B cell (primary cell): ENCODE data around the gene COBLL1.

Experiments
- EZH2 ChIP-seq: IDR thresholded peaks from 2 replicates; pipeline ENCODE4 v1.6.1; 2012; ENCODE audit warnings: borderline replicate concordance, low read depth, mild to moderate bottlenecking, moderate library complexity, low read length; ENCODE audit not compliant: insufficient read depth, poor library complexity, severe bottlenecking
- TF ChIP-seq, protein P1 (sequence below): fragments of 200-600 bp; IDR thresholded peaks from one replicate; pipeline ENCODE4 v1.8.0; 2022; ENCODE audit warnings: antibody characterized with exemption, mild to moderate bottlenecking

GRCh38 chr2:164794016-164794415 lies 47.6 kb downstream of the COBLL1 start:
- TF ChIP-seq, protein P1, sequence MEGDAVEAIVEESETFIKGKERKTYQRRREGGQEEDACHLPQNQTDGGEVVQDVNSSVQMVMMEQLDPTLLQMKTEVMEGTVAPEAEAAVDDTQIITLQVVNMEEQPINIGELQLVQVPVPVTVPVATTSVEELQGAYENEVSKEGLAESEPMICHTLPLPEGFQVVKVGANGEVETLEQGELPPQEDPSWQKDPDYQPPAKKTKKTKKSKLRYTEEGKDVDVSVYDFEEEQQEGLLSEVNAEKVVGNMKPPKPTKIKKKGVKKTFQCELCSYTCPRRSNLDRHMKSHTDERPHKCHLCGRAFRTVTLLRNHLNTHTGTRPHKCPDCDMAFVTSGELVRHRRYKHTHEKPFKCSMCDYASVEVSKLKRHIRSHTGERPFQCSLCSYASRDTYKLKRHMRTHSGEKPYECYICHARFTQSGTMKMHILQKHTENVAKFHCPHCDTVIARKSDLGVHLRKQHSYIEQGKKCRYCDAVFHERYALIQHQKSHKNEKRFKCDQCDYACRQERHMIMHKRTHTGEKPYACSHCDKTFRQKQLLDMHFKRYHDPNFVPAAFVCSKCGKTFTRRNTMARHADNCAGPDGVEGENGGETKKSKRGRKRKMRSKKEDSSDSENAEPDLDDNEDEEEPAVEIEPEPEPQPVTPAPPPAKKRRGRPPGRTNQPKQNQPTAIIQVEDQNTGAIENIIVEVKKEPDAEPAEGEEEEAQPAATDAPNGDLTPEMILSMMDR: no peak
- TF ChIP-seq EZH2: no peak
